Thyroid gland (tissue), 4 donors: ENCODE data around the gene TRIM24. TPM values are rescaled to one million over a fixed set of nuclear protein-coding genes. Genes with fewer than 3 reads are reported as not detected.

Experiments
- DNase-seq, 2 donors: peaks; one replicate each; pipeline ENCODE4 v3.0.0-alpha.2; 2019
- H3K27ac ChIP-seq, 3 donors: fragments of 200-600 bp; sonication (generic); 1 replicate in 2 of 3; 2 replicates in 1 of 3; pipeline ENCODE4 v1.5.1; 2016 to 2019; ENCODE audit warnings: mild to moderate bottlenecking in 1 of 3, moderate library complexity in 1 of 3
- H3K27me3 ChIP-seq: fragments of 200-600 bp; sonication (generic); one replicate; pipeline ENCODE4 v1.5.1; 2019
- H3K36me3 ChIP-seq, 2 donors: fragments of 200-600 bp; sonication (generic); one replicate each; pipeline ENCODE4 v1.5.1; 2016 to 2019
- H3K4me1 ChIP-seq, 2 donors: fragments of 200-600 bp; sonication (generic); one replicate each; pipeline ENCODE4 v1.5.1; 2017 to 2019
- H3K4me3 ChIP-seq, 3 donors: fragments of 200-600 bp; sonication (generic); replicated peaks in 1 of 3; 1 replicate in 2 of 3; 2 replicates in 1 of 3; pipeline ENCODE4 v1.5.1; 2016; ENCODE audit warnings: mild to moderate bottlenecking in 1 of 3
- H3K9me3 ChIP-seq: fragments of 200-600 bp; sonication (generic); one replicate; pipeline ENCODE4 v1.5.1; 2017
- CTCF ChIP-seq, 6 experiments: fragments of 200-600 bp in 3 of 6; fragments of 450-650 bp in 3 of 6; sonication (generic) in 3 of 6; IDR thresholded peaks; one replicate each; pipeline ENCODE4 v1.5.1; 2016 to 2019; ENCODE audit warnings: antibody characterized with exemption in 6 of 6, mild to moderate bottlenecking in 2 of 6, inconsistent platforms in 1 of 6, moderate library complexity in 1 of 6
- POLR2A ChIP-seq, 2 donors: fragments of 450-650 bp; IDR thresholded peaks; one replicate each; pipeline ENCODE4 v1.6.1; 2017; ENCODE audit warnings: antibody characterized with exemption in 2 of 2, mild to moderate bottlenecking in 2 of 2, moderate library complexity in 1 of 2
- WGBS, 2 donors: methylation state at CpG; one replicate each; pipeline ENCODE4 v1.1.5; 2017; 5-methylcytosine and 5-hydroxymethylcytosine counted together
- intact Hi-C: fragments of 100-400 bp; cut with DNase I; formaldehyde crosslinking; loops from one replicate; pipeline ENCODE4 v1.15.1; 2023
- total RNA-seq, 4 donors: library from RNA; depleted of rRNA; stranded (reverse); fragments of >200 nt; gene quantifications; one replicate each; pipeline ENCODE4 v1.2.3, GENCODE V29; 2016

Gene TRIM24
- total RNA-seq, 4 donors from 2014 or later = 21.8 to 27.0 (median 24.7) TPM

- no peak for TF ChIP-seq POLR2A (IDR thresholded peaks at IDR 0.05)
- no peak for TF ChIP-seq CTCF (IDR thresholded peaks at IDR 0.05)
Measured at GRCh38 chr7:138595454-138595853, 135.4 kb downstream of the TRIM24 start.

DNA sequence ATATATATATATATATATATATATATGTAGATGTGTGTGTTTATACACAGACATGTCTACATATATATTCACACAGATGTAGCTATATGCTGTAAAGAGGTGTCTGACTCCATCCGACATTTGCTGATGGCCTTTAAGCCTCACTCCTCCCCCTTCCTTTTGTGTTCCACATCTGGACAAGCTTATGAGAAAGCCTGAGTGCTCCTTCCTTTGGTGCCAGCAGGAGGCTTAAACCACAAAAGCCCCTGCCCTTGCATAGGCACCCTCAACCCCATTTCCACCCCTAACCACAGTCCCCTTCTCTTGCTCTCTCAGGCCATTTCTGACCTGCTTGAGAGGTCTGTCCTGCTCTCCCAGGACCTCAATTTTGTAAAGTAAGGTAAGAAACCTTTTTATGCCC is 142.4 kb downstream of the TRIM24 start:
- peaks cover 0 to 5% of the 10 kb centered on the region in 2 donors for H3K4me1 ChIP-seq
- no peaks in the 10 kb centered on the region for H3K9me3 ChIP-seq
- no peak for DNase-seq
- H3K36me3 ChIP-seq = no peaks in the 10 kb centered on the region
- intact Hi-C loops = no loop called here
- TF ChIP-seq POLR2A (IDR thresholded peaks at IDR 0.05) (no peak), CTCF (IDR thresholded peaks at IDR 0.05) (no peak)
- no peaks in the 10 kb centered on the region for H3K27me3 ChIP-seq
- 82 to 100% methylated on average over 1 of the region's 1 CpG for WGBS, 2 donors
- H3K4me3 ChIP-seq = no peak overlapping the region
- no peak overlapping the region for H3K27ac ChIP-seq

More at GRCh38 chr7:138595454-138595853, 135.4 kb downstream of the TRIM24 start:
- Histone ChIP-seq H3K9me3 (no peaks in the 10 kb centered on the region), H3K4me1 (no peaks in the 10 kb centered on the region), H3K4me3 (no peak overlapping the region), H3K27me3 (no peaks in the 10 kb centered on the region), H3K27ac (no peak overlapping the region), H3K36me3 (no peaks in the 10 kb centered on the region)
- intact Hi-C loops = no loop called here
- DNase-seq = no peak
- WGBS, 2 donors = 95 to 98% methylated on average over 2 of the region's 2 CpGs

DNA sequence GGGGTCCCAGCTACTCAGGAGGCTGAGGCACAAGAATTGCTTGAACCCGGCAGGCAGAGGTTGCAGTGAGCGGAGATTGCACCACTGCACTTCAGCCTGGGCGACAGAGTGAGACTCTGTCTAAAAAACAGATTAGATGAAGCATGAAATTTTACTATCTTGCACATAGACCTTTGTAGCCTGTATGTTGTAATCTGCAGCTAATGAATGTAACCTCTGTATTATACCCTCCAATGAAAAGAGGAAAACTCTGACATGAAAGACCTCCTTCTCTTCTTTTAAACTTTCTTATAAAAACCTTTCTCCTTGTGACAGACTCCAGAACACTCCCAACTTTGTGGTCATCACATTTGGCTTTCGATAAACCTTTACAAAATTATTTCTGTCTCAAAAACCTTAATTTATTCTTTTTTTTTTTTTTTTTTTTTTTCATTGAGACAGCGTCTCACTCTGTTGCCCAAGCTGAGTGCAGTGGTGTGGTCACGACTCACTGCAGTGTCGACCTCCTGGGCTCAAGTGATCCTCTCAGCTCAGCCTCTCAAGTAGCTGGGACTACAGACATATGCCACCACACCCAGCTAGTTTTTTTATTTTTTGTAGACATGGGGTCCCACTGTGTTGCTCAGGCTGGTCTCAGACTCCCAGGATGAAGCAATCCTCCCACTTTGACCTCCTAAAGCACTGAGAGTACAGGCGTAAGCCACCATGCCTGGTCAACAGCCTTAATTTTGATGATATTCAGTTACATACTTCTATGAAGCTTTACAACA is 143.7 kb downstream of the TRIM24 start:
- 53 to 54% methylated on average over 8 of the region's 8 CpGs for WGBS, 2 donors
- H3K4me3 ChIP-seq = no peak overlapping the region
- no peak overlapping the region for H3K27ac ChIP-seq
- H3K36me3 ChIP-seq = no peaks in the 10 kb centered on the region
- TF ChIP-seq CTCF (IDR thresholded peaks at IDR 0.05) = no peak
- no peak for TF ChIP-seq POLR2A (IDR thresholded peaks at IDR 0.05)
- H3K27me3 ChIP-seq = no peaks in the 10 kb centered on the region
- H3K4me1 ChIP-seq = peaks cover 0 to 5% of the 10 kb centered on the region in 2 donors
- peak; percentile 11 to 35 for DNase-seq
- intact Hi-C loops = no loop called here
- no peaks in the 10 kb centered on the region for H3K9me3 ChIP-seq

DNA sequence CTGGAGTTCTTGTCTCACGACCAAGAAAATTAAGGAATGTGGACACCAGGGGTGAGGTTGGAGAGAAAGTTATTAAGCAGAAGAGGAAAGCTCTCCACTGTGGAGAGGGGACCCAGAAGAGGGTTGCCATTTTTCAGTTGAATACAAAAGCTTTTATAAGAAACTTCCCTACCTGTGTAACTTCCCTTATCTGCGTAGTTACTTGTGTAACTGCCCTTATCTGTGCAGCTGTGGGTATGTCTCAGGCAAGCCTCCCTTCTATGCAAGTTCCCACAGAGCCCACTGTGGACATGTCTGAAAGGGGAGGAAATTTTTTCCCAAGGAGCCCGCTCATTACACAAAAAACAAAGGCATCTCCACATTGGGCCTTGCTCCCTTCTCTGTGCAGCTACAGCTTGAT is 146.2 kb downstream of the TRIM24 start:
- 83 to 96% methylated on average over 3 of the region's 3 CpGs for WGBS, 2 donors
- peaks cover 5 to 17% of the 10 kb centered on the region in 2 donors for H3K4me1 ChIP-seq
- H3K9me3 ChIP-seq = no peaks in the 10 kb centered on the region
- H3K4me3 ChIP-seq = no peak overlapping the region
- no peaks in the 10 kb centered on the region for H3K27me3 ChIP-seq
- intact Hi-C loops = no loop called here
- TF ChIP-seq CTCF (IDR thresholded peaks at IDR 0.05) (no peak), POLR2A (IDR thresholded peaks at IDR 0.05) (no peak)
- no peak for DNase-seq
- no peaks in the 10 kb centered on the region for H3K36me3 ChIP-seq
- H3K27ac ChIP-seq = no peak overlapping the region
